NCI-H460 (cell line): ENCODE results near the gene PRKAR2A. TPM values are rescaled to one million over a fixed set of nuclear protein-coding genes. Genes with fewer than 3 reads are reported as not detected.
"Not testable (repeated sequence)": the region's sequence is repeated elsewhere in the genome, so short reads cannot be mapped to it uniquely, and the experiment has no call there.

ENCODE experiments used
- DNase-seq: peaks from one replicate; pipeline ENCODE4 v3.0.0-alpha.2; 2016; ENCODE audit warnings: low read depth; ENCODE audit errors: extremely low read depth
- total RNA-seq: library from RNA; depleted of rRNA; stranded (reverse); fragments of >200 nt; shearing (Covaris generic); gene quantifications from 2 replicates; pipeline ENCODE4 v1.2.3, GENCODE V29; 2014

The PRKAR2A gene
- total RNA-seq, 1 experiment from 2014 or later, result 23.1 TPM

DNA sequence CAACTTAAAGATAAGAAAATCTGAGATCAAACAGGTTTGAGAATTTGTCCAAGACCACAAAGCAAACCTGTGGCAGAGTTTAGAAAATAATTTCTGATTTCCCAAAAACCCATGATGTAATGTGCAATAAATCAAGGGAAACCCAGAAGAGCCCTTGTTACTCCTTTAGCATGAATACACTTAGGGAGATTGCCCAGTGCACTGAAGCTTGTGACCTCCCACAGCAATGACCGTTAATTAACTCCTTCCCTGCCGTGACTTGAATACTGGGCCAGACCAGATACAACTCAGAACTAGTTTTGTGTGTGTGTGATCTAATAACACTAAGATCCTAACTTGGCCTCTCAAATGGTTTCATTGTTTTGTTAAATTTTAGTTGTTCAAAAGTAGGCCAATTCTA, 2.5 kb downstream of the PRKAR2A start:
- no peak for DNase-seq

DNA sequence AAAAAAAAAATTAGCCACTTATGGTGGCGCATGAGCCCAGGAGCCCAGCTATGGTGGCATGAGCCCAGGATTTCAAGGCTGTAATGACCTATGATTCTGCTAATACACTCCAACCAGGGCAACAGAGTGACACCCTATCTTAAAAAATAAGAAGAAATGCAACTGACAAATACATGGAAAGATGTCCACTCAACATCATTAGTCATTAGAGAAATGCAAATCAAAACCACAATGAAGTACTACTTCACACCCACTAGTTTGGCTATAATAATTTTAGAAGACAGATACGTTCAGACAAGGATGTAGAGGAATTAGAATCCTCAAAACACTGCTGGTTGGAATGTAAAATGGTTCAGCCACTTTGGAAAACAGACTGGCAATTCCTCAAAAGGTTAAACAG, 10.5 kb downstream of the PRKAR2A start:
- DNase-seq, result no peak

DNA sequence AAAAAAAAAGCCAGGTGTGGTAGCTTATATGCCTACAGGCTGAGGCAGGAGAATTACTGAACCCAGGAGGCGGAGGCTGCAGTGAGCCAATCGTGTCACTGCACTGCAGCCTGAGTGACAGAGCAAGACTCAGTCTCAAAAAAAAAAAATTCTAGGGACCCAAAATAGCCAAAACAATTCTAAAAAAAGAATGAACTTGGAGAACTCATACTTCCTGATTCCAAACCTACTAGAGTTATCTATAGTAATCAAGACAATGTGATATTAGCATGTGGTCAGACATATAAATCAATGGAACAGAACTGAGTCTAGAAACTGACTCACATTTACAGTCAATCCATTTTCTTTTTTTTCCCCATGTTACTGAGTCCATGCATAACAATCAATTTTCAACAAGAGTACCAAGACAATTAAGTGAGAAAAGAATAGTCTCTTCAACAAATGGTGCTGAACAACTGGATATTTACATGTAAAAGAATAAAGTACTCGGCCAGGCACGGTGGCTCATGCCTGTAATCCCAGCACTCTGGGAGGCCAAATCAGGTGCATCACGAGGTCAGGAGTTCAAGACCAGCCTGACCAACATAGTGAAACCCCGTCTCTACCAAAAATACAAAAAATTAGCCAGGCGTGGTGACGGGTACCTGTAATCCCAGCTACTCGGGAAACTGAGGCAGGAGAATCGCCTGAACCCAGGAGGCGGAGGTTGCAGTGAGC, 11.9 kb downstream of the PRKAR2A start:
- no peak for DNase-seq

DNA sequence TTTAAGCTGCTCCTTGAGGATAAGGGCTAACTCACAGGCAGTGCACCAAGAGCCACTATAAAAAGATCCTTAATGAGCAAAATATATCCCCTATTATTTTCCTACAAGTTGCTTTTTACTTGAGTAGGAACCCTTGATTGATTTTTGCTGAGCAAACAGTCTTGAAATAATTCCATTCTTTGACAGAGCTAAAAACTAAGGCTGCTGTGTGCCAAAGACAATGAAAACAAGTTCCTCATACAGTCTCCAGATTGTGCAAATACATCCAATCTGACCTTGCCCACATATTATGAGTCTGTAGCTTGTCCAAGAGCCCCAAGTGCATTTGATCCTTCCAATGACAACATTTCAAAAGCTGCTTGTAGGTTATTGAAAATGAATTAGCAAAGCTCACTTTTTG, 15.0 kb downstream of the PRKAR2A start:
- DNase-seq, result no peak

DNA sequence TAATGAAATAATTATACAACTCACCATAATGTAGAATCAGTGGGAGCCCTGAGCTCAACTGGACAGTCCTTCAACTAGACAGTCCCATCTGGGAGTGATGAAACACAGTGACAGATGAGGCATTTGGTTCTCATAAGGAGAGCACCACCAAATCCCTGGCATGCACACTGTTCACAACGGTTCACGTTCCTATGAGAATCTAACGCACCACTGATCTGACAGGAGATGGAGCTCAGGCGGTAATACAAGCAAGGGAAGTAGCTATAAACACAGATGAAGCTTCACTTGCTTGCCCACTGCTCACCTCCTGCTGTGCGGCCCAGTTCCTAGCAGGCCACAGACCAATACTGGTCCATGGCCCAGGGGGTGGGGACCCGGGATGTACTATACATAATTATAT, 17.0 kb downstream of the PRKAR2A start:
- DNase-seq, result no peak

DNA sequence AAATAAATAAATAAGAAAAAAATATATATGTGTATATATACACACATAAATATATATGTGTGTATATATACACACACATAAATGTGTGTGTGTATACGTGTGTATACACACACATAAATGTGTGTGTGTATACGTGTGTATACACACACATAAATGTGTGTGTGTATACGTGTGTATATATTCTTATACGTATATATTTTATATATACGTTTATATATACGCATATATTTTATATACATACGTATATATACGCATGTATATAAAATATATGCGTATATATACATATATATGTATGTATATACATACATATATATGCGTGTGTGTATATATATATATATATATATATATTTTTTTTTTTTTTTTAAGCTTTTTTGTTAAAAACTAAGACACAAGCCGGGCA, 18.1 kb downstream of the PRKAR2A start:
- DNase-seq, result not testable (repeated sequence)

DNA sequence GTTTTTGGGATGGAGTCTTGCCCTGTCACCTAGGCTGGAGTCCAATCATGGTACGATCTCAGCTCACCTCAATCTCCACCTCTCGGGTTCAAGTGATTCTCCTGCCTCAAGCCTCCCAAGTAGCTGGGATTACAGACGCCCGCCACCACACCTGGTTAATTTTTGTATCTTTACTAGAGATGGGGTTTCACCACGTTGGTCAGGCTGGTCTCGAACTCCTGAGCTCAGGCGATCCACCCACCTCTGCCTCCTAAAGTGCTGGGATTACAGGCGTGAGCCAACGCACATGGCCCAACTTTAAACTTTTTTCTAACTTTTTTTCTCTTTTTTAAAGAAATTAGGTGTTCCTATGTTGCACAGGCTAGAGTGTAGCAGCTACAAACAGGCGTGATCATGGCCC, 19.8 kb downstream of the PRKAR2A start:
- not testable (repeated sequence) for DNase-seq

DNA sequence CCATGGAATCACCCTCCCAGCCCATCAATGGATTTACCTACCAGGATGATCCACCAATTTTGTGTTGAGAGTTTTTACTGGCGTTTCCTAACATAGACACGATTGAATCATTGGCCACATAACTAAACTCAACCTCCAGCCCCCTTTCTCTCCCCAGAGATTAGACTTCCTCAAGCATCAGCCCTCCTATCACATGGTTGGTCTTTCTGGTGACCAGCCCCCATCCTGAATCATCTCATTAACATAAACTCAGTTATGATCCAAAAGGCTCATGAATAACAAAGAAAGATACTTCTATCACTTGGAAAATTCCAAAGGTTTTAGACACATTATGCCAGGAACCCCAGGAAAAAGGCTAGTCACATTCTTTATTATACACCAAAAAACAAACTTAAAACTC, 21.2 kb downstream of the PRKAR2A start:
- DNase-seq, result no peak

DNA sequence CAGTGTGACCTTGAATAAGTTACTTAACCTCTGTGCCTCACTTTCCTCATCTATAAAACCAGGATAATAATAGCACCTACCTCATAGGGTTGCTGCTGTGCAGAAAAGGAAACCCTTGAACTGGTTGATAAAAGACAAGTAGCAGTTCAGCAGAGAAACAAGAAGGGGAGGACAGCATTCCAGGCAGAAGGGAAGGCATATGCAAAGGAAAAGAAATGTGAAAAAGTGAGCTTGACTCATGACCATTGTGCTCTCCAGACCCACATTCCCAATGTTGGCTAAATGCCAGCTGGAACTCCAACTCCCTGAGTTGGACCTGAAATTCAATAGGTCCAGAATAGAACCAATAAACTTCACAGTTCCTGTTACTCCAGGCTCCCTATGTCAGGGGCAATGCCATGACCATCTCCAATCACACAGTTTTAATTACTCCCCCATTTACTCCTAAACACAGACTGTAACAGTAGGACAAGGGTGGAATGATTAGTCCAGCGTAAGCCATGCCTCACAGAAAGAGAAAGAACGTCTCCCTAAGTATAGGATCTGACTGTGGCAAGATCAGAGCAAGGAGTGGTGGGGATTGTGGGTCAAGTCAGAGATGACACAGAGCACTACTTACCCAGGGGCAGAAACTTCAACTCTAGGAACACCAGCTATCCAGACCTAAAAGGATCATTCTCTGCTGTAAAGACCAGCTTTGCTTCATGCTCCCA, 26.9 kb downstream of the PRKAR2A start:
- no peak for DNase-seq

DNA sequence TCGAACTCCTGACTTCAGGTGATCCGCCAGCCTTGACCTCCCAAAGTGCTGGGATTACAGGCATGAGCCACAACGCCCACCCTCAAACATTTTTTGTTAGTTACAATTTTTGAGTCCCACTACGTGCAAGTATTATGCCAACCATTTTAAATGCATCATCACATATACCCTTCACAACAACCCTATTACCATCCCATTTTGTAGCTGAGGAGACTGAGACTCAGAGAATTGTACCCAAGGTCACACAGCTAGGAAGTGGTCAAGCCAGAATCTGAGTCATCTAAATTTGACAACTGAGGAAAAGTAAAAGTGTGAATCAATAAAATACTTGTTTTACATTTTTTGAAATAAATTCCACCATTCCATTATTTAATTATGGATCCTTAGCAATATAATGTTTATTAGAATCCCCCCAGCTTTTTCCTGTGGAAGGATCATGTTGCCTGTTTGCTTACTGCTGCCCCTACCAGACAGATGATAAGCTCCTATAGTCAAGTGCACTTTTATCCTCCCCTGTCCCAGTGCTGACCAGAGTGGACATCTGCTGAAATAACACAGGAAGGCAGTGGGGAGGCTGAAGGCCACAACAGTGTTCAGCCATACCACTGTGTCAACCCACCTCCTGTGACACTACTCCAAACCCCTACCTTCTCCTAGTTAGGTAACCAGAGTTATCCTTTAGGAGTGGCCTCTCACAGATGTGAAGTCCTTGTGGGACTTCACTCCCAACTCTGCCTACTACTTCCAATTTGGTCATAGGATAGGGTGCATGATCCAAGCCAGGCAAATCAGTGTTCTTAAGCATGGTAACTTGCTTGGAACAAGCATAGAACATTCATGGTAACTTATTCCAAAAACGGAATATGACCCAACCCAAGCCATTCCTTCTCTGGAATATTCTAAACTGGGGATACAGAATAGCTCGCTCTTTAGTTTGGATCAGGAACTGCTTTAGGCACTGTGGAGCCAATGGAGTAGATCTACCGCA, 28.1 kb downstream of the PRKAR2A start:
- no peak for DNase-seq

DNA sequence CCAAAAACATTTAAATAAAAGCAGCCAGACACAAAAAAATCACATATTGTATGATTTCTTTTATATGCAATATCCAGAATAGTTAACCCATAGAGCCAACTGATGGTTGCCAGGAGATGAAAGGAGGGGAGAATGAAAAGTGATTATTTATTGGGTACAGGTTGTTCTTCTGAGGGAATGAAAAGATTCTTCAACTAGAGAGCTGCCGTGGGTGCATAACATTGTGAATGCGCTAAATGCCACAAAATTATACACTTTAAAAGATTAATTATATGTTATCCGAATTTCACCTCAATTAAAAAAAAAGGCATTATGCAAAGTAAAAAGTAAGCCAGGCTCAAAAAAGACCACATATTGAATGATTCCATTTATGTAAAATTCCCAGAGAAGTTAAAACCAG, 36.1 kb downstream of the PRKAR2A start:
- no peak for DNase-seq

DNA sequence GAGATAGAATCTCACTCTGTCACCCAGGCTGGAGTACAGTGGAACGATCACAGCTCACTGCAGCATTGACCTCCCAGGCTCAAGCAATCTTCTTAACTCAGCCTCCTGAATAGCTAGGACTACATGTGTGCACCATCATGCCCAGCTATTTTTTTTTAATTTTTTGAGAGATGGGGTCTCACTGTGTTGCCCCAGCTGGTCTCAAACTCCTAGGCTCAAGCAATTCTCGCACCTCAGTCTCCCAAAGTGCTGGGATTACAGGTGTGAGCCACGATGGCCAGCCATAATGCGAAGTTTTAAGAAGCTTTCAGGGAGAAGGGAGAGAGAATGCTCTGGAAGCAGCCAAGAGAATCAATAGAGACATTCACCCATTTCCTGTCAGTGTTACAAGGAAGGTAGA, 42.7 kb downstream of the PRKAR2A start:
- no peak for DNase-seq

DNA sequence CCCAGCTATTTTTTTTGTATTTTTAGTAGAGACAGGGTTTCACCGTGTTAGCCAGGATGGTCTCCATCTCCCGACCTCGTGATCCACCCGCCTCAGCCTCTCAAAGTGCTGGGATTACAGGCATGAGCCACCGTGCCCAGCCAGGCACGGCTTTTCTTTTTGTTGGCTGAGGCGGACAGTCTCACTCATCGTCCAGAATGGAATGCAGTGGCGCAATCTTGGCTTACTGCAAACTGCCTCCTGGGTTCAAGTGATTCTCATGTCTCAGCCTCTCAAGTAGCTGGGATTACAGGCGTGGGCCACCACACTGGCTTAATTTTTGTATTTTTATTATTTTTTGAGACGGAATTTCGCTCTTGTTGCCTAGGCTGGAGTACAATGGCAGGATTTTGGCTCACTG, 46.8 kb downstream of the PRKAR2A start:
- not testable (repeated sequence) for DNase-seq

DNA sequence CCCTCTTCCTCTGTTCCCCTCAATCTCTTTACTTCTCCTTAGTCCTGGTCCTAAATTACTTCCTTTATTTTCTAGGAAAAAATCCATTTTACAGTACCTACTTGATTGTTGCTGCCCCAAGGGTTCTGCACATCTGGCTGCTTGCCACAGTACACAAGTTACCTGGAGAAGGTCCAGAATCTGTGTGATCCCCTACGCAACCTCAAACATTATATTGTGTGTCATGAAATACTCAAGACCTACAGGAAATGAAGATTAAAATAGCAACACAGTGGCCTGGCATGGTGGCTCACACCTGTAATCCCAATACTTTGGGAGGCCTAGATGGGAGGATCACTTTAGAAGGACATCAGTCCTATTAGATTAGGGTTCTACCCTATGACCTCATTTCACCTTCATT, 48.7 kb downstream of the PRKAR2A start:
- DNase-seq, result no peak

DNA sequence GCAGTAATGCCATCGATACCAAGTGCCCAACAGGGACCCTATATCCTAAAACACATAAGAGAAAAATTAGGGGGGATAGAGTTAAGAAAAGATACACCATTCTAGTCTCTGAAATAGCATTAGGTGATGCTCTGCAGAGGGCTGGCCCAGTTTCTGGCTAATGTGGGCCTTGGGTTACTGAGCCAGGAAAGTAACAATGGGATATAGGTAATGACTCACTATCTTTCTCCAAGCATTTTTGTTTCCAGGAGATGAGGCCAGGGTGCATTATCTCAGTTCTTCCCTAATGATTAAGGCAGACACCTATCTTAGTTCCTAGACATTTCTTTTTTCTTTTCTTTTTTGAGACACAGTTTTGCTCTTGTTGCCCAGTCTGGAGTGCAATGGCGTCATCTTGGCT, 50.0 kb downstream of the PRKAR2A start:
- DNase-seq, result no peak

DNA sequence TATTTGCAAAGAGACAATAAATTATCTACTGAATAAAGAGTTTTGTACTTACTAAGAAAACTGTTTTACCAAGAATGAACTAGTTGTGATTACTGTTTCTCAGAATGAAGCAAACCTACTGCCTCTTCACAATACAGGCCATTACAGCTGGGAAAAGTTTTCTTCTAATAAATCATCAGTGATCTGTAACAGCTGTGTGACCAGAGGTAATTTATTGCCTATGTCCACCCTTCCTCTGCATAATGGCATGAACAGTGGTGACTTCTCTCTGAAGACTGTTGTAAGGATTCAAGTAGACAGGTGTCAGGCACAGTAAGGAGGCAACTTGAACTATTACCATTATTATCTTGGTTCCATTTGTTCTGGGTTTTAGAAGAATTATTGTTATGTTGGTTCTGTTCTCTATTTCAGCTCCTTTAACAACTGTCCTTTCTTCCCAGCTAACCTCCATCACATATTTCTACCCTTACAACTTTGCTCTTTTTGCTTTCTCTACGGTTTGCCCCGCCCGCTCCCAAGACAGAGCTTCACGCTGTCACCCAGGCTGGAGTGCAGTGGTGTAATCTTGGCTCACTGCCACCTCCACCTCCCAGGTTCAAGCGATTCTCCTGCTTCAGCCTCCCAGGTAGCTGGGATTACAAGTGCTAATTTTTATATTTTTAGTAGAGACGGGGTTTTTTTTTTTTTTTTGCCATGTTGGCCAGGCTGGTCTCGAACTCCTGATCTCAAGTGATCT, 51.5 kb downstream of the PRKAR2A start:
- DNase-seq, result no peak

DNA sequence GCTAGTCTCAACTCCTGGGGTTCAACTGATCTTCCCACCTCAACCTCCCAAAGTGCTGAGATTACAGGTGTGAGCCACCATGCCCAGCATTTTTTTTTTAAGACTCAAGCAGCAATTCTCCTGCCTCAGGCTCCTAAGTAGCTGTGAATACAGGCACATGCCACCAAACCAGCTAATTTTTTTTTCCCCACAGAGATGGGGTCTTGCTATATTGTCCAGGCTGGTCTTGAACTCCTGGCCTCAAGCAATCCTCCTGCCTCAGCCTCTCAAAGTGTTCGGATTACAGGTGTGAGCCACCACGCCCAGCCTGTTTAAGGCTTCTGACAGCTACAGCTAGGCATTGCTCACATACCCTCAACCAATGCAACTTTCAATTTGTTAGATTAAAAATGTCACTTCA, 54.2 kb downstream of the PRKAR2A start:
- DNase-seq, result not testable (repeated sequence)

DNA sequence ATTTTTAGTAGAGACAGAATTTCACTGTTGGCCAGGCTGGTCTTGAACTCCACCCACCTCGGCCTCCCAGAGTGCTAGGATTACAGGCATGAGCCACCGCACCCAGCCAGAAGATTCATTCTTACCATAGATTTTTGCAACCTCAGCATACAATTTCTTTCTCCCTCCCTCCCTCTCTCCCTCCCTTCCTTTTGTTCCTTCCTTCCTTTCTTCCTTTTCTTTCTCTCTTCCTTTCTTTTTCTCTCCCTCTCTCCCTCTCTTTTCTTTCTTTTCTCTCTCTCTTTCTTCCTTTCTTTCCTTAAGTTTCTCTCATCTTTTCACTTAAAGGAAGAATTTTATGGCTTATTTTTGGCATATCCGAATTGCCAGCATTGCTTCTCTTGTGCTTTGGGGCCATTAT, 58.0 kb downstream of the PRKAR2A start:
- no peak for DNase-seq

DNA sequence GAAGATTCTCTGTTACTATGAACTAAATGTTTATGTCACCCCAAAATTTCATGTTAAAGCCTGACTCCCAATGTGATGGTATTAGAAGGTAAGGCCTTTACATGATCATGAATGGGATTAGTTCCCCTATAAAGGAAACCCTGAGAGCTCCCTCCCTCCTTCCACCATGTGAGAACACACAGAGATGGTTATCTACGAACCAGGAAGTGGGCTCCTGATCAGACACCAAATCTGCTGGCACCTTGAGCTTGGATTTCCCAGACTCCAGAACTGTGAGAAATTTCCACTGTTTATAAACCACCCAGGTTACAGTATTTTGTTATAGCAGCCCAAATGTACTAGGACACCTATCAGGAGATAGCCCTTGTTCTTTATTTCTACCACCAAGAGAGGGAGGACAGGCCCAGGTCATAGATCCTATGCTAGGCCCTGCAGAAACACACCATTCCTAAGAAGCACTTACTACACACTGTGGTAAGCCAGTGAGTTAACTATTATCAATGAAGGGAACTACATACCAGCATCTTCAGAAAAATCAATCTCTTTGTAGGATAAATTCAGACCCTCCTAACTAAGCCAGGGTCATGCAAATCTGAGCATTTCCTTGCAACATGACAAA, 59.0 kb downstream of the PRKAR2A start:
- DNase-seq, result no peak
